ENCODE data around the gene CR1.
"Not testable (repeated sequence)": the region's sequence is repeated elsewhere in the genome, so short reads cannot be mapped to it uniquely, and the experiment has no call there.

DNA sequence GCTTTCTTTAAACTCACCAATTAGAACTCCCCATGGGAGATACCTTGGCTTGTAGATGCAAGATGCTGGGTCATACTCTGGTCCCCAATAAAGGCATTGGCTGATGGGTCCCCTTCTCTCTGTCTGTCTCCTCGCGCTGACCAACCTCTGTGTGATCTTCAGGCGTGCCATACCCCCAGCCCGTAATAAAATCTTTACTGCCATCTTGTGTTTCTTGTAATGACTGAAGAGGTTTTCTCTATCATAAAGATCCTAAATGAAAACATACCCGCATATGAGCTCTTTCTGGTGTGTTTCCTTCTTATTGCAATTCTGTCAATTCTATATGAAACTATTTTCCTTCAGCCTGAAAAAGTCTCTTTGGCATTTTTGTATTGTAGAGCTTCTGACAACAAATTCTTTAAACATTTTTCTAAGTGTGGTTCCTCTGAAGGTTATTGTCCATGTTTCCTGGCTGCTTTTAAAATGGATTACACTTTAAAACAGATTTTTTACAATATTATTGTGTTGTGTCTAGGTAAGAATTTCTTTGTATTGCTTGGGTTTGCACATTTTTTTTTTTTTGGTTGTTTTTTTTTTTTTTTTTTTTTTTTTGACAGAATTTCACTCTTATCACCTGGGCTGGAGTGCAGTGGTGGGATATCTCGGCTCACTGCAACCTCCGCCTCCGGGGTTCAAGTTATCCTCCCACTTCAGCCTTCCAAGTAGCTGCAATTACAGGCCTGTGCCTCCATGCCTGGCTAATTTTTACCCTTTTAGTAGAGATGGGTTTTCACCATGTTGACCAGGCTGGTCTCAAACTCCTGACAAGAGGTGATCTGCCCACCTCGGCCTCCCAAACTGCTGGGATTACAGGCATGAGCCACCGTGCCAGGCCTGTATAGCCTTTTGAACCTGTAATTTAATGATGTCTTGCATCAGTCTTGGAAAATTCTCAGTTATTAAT lies 24.7 kb downstream of the CR1 start:
- TF ChIP-seq POLR2A (IDR thresholded peaks at IDR 0.05) = not testable (repeated sequence)
- TF ChIP-seq, protein P1, sequence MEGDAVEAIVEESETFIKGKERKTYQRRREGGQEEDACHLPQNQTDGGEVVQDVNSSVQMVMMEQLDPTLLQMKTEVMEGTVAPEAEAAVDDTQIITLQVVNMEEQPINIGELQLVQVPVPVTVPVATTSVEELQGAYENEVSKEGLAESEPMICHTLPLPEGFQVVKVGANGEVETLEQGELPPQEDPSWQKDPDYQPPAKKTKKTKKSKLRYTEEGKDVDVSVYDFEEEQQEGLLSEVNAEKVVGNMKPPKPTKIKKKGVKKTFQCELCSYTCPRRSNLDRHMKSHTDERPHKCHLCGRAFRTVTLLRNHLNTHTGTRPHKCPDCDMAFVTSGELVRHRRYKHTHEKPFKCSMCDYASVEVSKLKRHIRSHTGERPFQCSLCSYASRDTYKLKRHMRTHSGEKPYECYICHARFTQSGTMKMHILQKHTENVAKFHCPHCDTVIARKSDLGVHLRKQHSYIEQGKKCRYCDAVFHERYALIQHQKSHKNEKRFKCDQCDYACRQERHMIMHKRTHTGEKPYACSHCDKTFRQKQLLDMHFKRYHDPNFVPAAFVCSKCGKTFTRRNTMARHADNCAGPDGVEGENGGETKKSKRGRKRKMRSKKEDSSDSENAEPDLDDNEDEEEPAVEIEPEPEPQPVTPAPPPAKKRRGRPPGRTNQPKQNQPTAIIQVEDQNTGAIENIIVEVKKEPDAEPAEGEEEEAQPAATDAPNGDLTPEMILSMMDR (IDR thresholded peaks at IDR 0.05) = not testable (repeated sequence)
